GM18502 (cell line): ENCODE results near the gene ITGA5.

Experiments
- ATAC-seq: cut with Tn5 transposase; IDR thresholded peaks from one replicate; pipeline ENCODE4 v1.9.1; 2021; ENCODE audit warnings: mild to moderate bottlenecking; ENCODE audit not compliant: unreplicated experiment, poor library complexity

ITGA5 gene

GRCh38 chr12:54419088-54419887 is at the start of gene ITGA5:
ITGA5 (minus strand) TSS chr12:54419266; CDS start chr12:54419198, 68 bp downstream.
- no peak for ATAC-seq

GRCh38 chr12:54465857-54466523 is 46.9 kb upstream of the ITGA5 start:
- ATAC-seq: no peak

GRCh38 chr12:54463484-54463883 is 44.4 kb upstream of the ITGA5 start:
- no peak for ATAC-seq

DNA sequence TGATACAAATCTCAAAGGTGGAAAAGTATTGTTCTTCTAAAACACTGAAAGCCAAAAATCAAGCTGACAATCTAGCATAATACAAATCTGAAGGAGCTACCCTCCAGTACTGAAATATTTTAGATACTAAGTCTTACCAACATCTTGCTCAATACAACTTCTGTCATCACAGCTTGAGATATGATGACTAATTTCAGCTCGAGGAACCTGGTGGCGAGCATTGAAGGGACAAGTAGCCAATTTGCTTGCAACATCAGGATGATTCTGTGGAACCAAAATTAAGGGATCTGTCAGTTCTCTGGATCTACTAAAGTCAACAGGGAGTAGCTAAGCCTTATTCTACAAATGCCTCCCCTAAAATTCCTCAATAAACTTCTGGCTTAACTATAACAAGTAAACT is 44.0 kb upstream of the ITGA5 start:
- ATAC-seq: no peak

- ATAC-seq: no peak
These were observed 41.4 kb upstream of the ITGA5 start for GRCh38 chr12:54460317-54460923.

- no peak for ATAC-seq
These were observed 40.3 kb upstream of the ITGA5 start for GRCh38 chr12:54459355-54459754.

DNA sequence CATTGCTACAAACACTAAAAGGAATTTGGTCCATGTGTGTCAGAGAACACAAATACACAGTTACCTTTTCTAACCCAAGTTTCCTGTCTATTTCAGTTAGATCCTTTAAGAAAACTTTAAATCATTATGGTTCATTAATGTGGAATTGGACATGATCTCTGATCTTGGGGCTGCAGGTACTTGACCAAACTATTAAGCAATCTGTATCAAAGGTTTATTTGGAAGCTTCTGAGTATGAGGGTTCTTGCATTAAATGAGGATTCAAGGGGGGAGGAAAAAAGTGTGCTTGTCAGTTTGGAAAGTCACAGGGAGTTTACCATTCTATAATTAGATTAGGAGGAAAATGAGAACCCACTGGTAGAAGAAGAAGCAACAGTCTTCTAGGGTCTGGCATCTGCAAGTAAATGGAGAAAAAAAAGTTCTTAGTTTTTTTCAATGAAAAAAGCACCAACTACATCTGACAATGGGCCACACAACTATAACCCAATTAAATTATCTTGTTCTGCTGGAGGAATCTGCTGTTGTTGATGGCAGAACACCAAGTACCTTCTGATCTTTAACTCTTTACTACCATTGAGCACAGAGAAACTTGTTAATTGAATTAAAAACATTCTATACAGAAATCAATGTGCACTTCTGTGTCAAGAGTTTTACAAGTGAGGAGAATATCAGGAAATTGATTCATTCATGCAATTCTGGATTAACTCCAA is 36.8 kb upstream of the ITGA5 start:
- no peak for ATAC-seq

DNA sequence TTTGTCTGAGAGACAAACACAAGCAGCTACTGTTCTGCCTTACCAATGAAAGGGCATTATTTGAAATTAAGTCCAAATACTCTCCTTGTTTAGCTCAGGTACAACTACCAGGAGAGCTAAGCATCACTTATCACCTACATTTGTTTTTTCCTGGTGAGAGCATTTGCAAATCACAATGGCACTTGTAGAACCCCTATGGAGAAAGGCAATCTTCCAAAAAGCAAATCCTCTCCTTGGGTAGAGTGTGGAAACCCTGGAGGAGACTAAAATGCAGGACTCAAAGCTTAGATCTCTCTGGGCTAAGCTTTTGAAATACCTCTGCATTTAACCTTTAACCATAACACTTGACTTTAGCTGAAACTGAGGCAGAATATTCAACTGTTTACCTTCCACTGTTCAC is 33.6 kb upstream of the ITGA5 start:
- no peak for ATAC-seq

DNA sequence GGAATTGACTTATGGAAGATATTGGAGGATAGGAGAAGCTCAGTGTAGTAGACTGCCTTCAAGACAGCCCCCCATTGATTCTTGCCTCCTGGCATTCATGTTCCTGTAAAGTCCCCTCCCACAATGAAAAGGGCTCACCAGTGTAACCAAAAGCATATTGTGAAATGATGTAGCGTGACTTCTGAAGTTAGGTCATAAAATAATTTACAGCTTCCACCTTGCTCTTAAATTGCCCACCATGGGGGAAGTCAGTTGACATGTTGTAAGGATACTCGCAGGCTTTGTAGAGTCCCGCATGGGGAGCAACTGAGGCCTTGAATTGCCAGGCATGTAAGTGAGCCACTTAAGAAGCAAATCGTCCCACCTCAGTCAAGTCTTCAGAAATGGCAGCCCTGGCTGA is 29.3 kb upstream of the ITGA5 start:
- ATAC-seq: no peak

DNA sequence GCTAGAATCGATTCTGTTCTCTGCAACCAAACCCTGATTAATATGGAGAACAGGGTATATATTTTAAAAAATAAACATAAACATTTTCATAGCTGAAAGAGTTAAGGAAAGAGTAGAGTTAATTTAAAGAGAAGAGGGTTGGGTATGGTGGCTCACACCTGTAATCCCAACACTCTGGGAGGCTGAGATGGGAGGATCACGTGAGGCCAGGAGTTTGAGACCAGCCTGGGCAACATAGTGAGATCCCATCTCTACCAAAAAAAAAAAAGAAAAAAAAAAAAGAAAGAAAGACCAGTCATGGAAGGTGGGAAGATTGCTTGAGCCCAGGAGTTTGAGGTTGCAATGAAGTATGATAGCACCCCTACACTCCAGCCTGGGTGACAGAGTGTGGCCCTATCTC is 28.9 kb upstream of the ITGA5 start:
- no peak for ATAC-seq

DNA sequence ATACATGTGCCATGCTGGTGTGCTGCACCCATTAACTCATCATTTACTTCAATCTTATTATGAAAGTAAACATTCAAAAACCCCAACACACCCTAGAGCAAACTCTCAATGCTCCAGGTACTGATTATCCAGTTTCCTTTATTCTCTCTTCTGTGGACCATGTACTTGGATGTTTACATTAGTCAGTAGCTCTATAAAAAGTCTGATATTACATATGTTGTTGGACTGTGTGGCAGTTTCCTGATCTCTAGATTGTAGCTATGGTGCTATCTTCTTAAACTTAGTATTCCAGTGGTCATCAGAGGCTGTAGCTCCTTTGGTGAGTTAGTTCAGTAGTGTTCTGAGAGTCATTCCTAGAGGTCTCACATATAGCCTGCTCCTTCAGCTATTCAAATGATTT is 25.1 kb upstream of the ITGA5 start:
- no peak for ATAC-seq

- ATAC-seq: no peak
These were observed 24.4 kb upstream of the ITGA5 start for GRCh38 chr12:54443446-54443845.

- no peak for ATAC-seq
These were observed 23.9 kb upstream of the ITGA5 start for GRCh38 chr12:54442961-54443360.

- no peak for ATAC-seq
These were observed 23.0 kb upstream of the ITGA5 start for GRCh38 chr12:54442099-54442498.

DNA sequence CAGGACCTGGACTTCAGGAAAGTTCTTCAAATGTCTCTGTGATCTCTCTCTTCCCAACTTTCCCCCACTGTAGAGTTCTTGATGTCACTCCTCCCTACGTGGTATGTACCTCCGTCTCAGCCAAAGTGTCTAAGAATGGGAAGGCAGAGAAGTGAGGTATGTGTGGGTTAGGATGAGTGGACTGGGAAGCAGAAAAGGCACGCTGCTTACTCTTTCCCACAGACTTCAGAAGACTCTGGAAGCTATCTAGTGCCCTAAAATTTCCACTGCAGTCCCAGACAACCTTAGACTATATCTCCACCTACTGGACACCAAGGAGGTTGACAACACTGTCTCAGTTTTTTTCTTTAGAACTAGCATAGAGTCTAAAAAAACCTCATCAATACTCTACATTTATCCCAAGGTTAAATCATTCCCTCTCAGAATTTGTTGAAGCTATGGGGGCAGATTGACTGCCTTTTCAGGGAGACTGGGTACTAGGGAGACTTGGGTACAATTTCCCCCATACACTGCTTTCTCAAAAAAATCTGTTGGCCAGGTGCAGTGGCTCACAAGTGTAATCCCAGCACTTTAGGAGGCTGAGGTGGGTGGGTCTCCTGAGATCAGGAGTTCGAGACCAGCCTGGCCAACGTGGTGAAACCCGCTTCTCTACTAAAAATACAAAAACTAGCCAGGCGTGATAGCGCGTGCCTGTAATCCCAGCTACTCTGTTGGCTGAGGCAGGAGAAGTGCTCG is 20.6 kb upstream of the ITGA5 start:
- ATAC-seq: peak; percentile 71

- ATAC-seq: no peak
These were observed 20.0 kb upstream of the ITGA5 start for GRCh38 chr12:54439096-54439495.

DNA sequence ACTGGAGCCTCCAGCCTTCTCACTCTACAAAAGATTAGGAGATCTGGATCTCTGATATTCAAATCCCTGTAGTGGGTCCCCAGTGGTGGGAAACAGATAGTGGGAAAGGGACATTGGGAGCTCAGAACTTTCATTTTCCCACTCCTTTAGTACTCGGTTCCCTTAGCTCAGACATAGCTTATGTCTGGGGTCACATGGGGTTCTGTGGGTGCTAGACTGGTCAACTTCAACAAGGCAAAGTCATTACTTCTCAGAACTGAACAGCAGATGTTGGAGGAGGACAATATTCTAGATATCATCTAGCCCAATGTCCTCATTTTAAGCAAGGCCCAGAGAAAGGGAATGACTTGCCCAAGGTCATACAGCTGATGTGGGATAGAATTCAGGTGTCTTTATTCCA is 19.5 kb upstream of the ITGA5 start:
- no peak for ATAC-seq

- no peak for ATAC-seq
These were observed 18.6 kb upstream of the ITGA5 start for GRCh38 chr12:54437697-54438096.

GRCh38 chr12:54437243-54437642 is 18.2 kb upstream of the ITGA5 start:
- no peak for ATAC-seq

DNA sequence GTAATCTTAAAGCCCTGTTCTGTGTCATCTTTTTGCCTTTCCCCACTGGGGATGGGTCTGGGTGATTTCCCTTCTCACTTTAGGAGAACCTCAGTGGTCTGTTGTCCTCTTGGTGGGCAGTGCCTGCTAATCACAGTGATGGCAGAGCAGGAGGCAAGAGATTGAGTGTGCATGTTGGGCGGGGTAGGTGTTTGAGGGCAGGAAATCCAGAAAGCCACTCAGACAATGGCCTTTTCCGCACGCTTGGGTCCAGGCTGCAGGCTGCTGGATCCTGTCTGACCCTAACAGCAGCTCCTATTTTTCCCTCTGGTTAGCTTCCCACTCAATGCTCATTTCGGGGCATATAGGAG is 13.7 kb upstream of the ITGA5 start:
- ATAC-seq: no peak
